Kidney epithelial cell (primary cell): Measurements from ENCODE around the gene BCL2L12. TPM values are rescaled to one million over a fixed set of nuclear protein-coding genes. Genes with fewer than 3 reads are reported as not detected.
A peak's percentile ranks its signal among the peaks of the same experiment; 100 is the strongest.

ENCODE experiments used
- DNase-seq: peaks from one replicate; pipeline ENCODE4 v3.0.0-alpha.2; 2010; ENCODE audit warnings: low read depth
- H3K27me3 ChIP-seq: 2 replicates; pipeline ENCODE4 v1.6.0; 2011; ENCODE audit warnings: low read length; ENCODE audit not compliant: control insufficient read depth, insufficient read depth
- H3K36me3 ChIP-seq: 2 replicates; pipeline ENCODE4 v1.5.1; 2011; ENCODE audit warnings: low read length; ENCODE audit not compliant: control insufficient read depth, insufficient read depth
- H3K4me3 ChIP-seq: 2 replicates; pipeline ENCODE4 v1.5.1; 2011; ENCODE audit warnings: low read depth, mild to moderate bottlenecking, control low read depth, low read length
- total RNA-seq: library from RNA; depleted of rRNA; stranded (reverse); fragments of >200 nt; gene quantifications from 2 replicates; pipeline ENCODE4 v1.2.3, GENCODE V29; 2015
- TF ChIP-seq, protein P1 (sequence below): IDR thresholded peaks from 2 replicates; pipeline ENCODE4 v1.5.1; 2011; ENCODE audit warnings: mild to moderate bottlenecking, moderate library complexity, low read length, control low read depth, inconsistent platforms; ENCODE audit not compliant: insufficient read depth, poor library complexity, severe bottlenecking

BCL2L12 gene
- total RNA-seq, 1 donor from 2014 or later, result 13.9 TPM

DNA sequence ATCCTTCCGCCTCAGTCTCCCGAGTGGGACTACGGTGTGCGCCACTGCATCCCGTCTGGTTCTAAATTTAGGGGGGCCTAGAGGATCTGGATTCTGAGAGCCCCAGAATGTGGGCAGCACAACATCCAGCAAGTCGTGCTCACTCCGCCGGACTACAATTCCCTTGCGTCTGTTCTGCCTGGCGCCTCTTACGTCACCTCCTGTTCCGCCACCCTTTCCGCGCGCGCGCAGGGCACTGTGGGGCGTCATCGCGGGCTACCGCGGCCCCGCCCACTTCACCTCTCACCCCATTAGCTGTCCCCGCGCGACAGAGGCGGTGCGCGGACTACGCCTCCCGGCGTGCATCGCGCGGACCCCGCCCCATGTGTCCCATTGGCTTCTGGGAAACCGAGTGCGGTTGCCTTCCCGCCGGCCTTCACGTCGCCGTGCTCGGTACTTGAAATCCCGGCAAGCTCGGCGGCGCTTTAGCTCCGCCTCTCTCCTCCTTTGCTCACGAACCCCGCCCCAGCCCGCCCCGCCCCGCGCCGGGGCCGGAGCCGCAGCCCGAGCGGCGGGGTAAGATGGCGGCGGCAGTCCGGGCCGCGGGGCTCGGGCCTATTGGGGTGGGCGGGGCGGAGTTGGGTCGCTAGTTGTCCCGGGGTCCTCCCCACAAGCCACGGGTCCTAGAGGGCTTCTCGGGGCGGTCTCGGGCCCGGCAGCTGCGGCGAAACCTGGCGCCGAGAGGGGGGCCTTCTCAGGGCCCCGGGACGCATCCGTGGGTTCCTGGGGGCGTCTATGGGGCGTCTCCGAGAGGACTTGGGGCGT lies 23.8 kb upstream of the BCL2L12 start, which contains the start of gene SCAF1:
Gene SCAF1 (plus strand): TSS at position 522 of the 804 bp plus-strand sequence. CDS start 2,818 bp downstream, outside the sequence.
- TF ChIP-seq, protein P1, sequence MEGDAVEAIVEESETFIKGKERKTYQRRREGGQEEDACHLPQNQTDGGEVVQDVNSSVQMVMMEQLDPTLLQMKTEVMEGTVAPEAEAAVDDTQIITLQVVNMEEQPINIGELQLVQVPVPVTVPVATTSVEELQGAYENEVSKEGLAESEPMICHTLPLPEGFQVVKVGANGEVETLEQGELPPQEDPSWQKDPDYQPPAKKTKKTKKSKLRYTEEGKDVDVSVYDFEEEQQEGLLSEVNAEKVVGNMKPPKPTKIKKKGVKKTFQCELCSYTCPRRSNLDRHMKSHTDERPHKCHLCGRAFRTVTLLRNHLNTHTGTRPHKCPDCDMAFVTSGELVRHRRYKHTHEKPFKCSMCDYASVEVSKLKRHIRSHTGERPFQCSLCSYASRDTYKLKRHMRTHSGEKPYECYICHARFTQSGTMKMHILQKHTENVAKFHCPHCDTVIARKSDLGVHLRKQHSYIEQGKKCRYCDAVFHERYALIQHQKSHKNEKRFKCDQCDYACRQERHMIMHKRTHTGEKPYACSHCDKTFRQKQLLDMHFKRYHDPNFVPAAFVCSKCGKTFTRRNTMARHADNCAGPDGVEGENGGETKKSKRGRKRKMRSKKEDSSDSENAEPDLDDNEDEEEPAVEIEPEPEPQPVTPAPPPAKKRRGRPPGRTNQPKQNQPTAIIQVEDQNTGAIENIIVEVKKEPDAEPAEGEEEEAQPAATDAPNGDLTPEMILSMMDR, result no peak
- no peaks in the 10 kb centered on the region for H3K27me3 ChIP-seq
- peaks cover 1% of the 10 kb centered on the region for H3K36me3 ChIP-seq
- peak; percentile 97 for DNase-seq
- peak within 1 kb of the TSS; percentile 88 for H3K4me3 ChIP-seq

DNA sequence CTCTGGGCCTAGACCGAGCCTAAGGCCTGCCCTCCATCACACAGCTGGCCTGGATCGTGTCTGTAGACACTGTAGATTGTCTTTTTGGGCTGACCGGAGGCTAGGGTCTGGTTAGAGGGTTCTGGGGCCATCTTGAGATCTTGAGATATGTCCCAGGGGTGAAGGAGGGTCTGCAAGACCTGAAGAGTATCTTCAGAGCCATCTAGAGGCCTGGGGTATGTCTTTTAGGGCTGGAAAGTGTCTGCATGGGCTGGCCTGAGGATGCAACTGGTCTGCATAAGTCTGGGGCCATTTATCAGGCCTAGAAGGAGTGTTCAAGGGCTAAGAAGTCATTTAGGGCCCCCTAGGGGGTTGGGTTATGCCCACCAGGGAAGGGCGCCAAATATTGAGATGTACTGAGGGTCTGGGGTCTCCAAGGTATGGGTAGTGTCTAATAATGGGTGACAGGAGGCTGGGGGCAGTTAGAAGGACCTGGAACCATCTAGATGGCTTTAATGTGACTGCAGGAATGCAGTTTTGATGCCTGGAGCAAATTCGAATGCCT lies 23.2 kb upstream of the BCL2L12 start:
- DNase-seq, result no peak
- H3K27me3 ChIP-seq, result no peaks in the 10 kb centered on the region
- TF ChIP-seq, protein P1, result no peak
- H3K4me3 ChIP-seq, result peak overlapping the region; percentile 88
- H3K36me3 ChIP-seq, result peaks cover 1% of the 10 kb centered on the region

DNA sequence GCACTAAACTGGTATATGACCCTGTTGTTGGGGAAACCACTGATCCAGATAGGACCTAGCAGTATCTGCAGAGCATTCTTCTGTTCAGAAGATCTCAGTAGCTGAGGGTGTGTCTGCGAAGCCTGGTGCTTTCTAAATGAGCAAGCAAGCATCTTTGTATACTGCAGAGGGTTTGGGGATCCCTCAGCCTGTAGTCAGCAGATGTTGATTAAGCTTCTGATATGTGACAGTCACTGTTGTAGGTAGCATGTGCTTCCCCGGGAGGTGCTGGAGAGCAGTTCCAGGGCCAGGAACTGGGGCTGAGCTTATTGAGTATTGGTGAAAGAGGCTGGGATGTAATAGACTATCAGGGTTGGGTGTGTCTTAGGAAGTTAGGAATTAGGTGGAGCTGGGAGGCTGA lies 22.3 kb upstream of the BCL2L12 start:
- Histone ChIP-seq H3K36me3 (peaks cover 1% of the 10 kb centered on the region), H3K27me3 (no peaks in the 10 kb centered on the region), H3K4me3 (no peak overlapping the region)
- DNase-seq, result no peak
- TF ChIP-seq, protein P1, result no peak

DNA sequence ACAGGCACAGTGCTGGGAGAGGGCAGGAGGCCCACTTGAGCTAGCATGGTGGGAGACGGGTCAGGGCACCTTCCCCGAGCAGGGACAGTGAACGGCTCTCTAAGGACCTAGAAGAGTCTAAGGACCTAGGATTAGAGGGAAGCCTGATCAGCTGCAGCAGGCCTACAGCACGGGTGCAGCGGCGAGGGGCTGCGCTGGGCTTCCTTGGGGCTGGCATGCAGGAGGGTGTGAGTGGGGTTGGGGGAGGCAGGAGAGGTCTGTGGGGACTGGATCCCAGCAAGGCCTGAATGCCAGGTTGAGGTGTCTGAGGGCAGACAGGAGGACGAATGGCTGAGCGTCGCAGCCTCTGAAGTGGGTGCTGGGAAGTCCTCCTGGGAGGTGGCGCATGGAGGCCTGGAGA lies 20.1 kb upstream of the BCL2L12 start:
- TF ChIP-seq, protein P1, result no peak
- no peak overlapping the region for H3K4me3 ChIP-seq

DNA sequence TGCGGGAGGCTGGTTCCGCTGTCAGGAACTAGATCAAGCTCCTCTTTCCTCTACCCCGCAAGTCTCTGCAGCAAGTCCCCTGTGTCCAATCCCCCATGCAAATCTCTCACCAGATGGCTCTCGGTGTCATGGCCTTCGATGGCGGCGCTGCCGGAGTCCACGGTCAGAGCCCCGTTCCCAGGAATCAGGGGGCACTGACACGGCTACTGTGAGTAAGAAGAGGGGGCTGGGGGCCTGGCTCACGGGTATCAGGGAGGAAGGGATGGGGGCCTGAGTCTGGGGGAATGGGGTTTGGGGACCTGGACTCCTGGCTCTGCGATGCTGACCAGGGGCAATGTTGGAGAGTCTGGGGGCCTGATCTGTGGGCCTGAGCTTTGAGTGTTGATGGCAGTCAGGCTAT lies 19.7 kb upstream of the BCL2L12 start:
- TF ChIP-seq, protein P1, result no peak
- DNase-seq, result no peak
- Histone ChIP-seq H3K36me3 (peaks cover 1% of the 10 kb centered on the region), H3K27me3 (no peaks in the 10 kb centered on the region), H3K4me3 (no peak overlapping the region)

More for the DNA sequence above, 20.1 kb upstream of the BCL2L12 start:
- peaks cover 1% of the 10 kb centered on the region for H3K36me3 ChIP-seq
- no peak for DNase-seq
- no peaks in the 10 kb centered on the region for H3K27me3 ChIP-seq
